GM21717 (cell line): ENCODE data around the gene TTLL4.

Source experiments
- ATAC-seq: cut with Tn5 transposase; IDR thresholded peaks from one replicate; pipeline ENCODE4 v1.9.1; 2021; ENCODE audit warnings: mild to moderate bottlenecking, moderate library complexity; ENCODE audit not compliant: unreplicated experiment

The TTLL4 gene

GRCh38 chr2:218716070-218716469 is 5.4 kb downstream of the TTLL4 start:
- ATAC-seq: no peak

DNA sequence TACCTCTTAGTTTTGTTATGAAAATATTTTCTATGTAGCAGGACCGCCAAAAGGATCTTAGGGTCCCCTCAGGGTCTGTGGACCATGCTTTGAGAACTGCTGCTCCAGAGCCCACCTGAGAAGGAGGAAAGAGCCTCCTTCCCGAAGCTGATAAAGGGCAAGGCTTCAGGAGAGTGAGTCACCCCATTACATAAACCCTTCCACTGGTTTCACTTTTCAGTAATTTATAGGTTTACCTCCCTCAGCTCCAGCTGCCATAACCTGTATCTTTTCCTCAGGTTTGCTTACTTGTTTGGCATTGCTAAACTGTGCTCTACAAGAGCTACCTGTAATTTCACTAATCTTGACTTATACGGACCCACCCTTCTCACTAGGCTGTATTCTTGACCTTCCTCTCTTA is 6.6 kb downstream of the TTLL4 start:
- no peak for ATAC-seq

GRCh38 chr2:218718058-218718457 is 7.4 kb downstream of the TTLL4 start:
- ATAC-seq: no peak

DNA sequence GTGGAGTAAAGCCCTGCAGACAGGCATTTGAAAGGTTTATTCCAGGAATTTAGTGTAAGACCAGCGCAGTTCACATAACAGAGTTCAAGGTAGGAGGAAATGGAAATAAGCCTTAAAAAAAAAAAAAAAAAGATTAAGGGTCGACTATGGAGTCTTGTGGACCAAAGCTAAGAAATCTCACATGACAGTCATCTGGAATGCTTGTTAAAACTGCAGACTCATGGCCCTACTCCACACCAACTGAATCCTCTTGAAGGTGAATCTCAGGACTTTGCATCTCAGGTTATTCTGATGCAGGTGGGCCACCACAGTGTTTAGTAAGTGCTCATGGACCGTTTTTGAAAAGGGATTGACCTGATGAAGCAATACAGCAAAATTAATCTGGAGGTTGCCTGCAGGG is 8.8 kb downstream of the TTLL4 start:
- no peak for ATAC-seq

- no peak for ATAC-seq
Observed at GRCh38 chr2:218720048-218721041, 9.7 kb downstream of the TTLL4 start.

GRCh38 chr2:218721488-218721887 is 10.9 kb downstream of the TTLL4 start:
- no peak for ATAC-seq

DNA sequence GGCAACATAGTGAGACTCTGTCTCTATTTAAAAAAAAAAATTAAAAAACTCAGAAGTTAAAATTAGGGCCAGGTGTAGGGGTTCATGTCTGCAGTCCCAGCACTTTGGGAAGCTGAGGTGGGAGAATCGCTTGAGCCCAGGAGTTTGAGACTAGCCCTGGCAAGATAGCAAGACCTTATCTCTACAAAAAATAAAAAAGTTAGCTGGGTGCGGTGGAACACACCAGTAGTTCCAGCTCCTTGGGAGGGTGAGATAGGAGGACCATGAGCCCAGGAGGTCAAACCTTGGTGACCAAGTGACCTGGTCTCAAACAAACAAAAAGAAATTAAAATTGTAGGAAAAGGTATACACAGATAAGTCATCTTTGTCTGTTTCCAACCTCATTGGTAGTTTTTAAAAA is 11.3 kb downstream of the TTLL4 start:
- no peak for ATAC-seq

- ATAC-seq: no peak
Observed at GRCh38 chr2:218722419-218722818, 11.8 kb downstream of the TTLL4 start.

- ATAC-seq: no peak
Observed at GRCh38 chr2:218722876-218723785, 12.5 kb downstream of the TTLL4 start.

DNA sequence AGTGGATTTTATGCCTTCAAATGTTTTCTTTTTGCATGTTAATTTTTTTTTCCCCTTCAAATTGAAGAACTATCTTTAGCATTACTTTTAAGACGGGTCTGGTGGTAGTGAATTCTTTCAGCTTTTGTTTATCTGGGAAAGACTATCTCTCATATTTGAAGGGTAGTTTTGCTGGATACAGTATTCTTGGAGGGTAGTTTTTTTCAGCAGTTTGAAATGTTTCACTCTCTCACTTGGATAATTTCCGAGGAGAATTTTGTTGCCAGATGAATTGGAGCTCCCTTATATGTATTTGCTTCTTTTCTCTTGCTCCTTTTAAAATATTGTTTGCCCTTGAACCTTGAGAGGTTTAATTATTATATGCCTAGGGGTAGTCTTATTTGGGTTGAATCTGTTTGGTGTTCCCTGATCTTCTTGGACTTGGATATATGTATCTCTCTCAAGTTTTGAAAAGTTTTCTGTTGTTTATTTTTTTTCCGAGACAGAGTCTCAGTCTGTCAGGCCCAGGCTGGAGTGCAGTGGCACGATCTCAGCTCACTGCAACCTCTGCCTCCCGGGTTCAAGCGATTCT is 15.5 kb downstream of the TTLL4 start:
- no peak for ATAC-seq

DNA sequence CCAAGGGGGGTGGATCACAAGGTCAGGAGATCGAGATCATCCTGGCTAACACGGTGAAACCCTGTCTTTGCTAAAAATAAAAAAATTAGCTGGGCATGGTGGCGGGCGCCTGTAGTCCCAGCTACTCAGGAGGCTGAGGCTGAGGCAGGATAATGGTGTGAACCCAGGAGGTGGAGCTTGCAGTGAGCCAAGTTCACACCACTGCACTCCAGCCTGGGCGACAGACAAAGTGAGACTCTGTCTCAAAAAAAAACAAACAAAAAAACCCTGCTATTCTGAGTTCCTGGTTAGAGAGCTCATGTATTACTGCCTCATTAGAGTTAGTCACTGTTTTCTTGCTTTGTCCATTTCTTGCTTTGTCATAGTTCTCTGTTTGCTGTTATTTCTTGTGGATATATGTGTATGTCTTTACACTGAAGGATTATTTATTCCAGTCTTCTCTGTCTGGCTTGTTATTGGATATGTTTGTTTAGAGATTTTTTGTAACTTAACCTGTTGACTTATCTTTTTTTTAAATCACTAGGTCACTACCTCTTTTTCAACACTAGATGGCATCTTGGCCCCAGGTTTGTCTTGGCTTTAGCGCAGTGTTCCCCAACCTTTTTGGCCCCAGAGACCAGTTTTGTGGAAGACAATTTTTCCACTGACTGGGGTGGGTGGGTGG is 17.0 kb downstream of the TTLL4 start:
- ATAC-seq: no peak

DNA sequence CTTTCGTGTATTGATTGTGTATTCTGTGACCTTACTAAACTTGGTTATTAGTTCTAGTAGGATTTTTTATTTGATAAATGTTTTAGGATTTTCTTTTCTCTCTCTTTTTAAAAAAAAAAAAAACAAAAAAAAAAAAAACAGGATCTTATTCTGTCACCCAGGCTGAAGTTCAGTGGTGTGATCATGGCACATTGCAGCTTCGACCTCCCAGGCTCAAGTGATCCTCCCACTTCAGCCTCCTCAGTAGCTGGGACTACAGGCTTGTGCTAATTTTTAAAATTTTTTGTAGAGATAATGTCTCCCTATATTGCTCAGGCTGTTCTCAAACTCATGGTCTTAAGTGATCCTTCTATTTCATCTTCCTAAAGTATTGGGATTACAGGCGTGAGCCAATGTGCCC is 19.0 kb downstream of the TTLL4 start:
- ATAC-seq: no peak

- ATAC-seq: no peak
Observed at GRCh38 chr2:218732052-218732760, 21.6 kb downstream of the TTLL4 start.

DNA sequence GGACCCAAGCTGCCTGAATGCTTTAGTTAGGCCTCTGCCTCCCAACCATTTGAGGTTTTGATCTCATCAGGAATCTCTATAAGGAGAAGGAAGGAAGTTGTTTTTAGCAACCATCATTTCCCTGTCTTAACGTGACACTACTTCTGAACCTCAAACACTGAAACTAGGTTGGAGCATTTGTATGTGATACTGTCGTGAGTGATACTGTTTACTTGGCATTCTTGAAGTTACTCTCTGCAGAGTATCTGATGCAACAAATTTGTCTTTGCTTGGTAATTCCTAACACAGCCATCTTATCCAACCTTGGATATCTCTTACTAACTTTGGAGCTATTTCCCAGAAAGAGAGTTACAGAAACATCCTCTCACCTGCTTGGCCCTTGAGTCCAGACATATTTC is 22.1 kb downstream of the TTLL4 start:
- no peak for ATAC-seq

GRCh38 chr2:218733171-218734021 is 22.8 kb downstream of the TTLL4 start:
- ATAC-seq: peak; percentile 55

DNA sequence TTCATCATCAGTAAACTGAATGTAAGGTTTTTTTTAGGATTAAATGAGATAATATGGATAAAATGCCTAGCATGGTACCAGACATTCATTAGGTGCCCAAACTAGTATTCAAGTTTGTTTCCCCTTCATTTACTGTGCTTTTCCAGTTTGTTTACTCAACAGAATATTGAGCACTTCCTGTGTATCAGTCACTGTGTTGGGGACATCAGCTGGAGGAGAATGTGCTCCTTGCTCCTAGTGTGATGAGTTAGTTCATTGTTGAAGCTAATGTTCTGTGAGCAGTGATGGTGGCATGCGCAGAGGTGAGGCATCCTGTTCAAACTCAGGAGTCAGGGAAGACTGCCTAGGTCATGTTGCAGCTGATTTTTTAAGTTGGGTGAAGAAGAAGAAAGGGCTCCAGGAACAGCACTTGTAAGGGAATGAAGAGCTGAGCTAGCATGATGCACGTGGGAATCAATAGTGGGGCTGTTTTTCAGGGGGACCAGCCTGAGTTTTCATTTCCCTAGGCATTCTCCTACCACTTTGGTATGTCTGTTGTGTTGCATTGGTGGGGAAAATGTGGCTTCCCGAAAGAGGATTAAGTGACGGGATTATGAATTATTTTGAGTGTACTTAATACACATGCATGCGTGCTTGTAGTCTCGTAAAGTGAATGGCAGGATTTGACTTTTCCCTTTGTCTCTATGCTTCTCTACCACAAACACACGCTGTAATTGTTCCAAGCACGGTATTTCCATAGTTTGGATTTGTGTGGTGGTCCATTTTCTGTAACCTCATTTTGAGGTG is 23.7 kb downstream of the TTLL4 start:
- no peak for ATAC-seq

DNA sequence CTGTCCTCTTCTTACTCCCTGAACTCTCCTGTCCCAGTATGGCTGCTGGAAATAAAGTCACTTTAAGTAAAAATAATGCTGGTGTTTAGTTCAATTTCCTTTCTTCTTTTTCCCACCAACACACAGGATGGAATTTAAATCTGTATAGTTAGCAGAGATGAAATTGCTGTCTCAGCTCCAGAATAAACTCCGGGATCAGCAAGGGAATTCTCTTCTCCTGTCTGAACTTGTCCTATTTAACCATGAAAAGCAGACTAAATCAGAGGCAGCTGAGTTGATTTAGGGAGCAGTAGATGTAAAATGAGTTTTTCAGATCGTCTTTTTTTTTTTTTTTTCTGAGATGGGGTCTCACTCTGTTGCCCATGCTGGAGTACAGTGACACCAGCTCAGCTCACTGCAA is 25.9 kb downstream of the TTLL4 start:
- ATAC-seq: no peak

DNA sequence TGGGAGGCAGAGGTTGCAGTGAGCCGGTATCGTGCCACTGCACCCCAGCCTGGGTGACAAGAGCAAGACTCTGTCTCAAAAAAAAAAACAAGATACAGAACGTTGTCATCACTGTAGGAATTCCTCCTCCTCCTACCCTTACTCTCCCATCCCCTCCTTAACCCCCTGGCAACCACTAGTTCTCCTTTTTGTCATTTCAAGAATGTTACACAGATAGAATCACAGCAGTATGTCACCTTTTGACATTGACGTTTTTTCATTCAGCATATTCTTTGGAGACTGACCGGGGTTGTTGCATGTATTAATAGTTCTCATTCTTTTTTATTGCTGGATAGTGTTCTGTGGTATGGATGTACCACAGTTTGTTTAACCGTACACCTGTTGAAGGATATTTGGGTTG is 32.4 kb downstream of the TTLL4 start:
- peak; percentile 55 for ATAC-seq
